Gastrocnemius medialis (tissue), 4 donors: ENCODE measurements around the gene TMEM87A.

ENCODE experiments used
- POLR2A ChIP-seq, 2 donors: fragments of 450-650 bp; IDR thresholded peaks; one replicate each; pipeline ENCODE4 v1.6.1; 2017; ENCODE audit warnings: antibody characterized with exemption in 2 of 2, mild to moderate bottlenecking in 2 of 2, moderate library complexity in 2 of 2
- TF ChIP-seq, protein P1 (sequence below), 5 experiments: fragments of 450-650 bp in 3 of 5; fragments of 200-600 bp in 2 of 5; sonication (generic) in 2 of 5; IDR thresholded peaks in 4 of 5; conservative IDR thresholded peaks in 1 of 5; 1 replicate in 4 of 5; 2 replicates in 1 of 5; pipeline ENCODE4 v1.5.1; 2016 to 2019; ENCODE audit warnings: antibody characterized with exemption in 5 of 5, mild to moderate bottlenecking in 3 of 5, moderate library complexity in 3 of 5

DNA sequence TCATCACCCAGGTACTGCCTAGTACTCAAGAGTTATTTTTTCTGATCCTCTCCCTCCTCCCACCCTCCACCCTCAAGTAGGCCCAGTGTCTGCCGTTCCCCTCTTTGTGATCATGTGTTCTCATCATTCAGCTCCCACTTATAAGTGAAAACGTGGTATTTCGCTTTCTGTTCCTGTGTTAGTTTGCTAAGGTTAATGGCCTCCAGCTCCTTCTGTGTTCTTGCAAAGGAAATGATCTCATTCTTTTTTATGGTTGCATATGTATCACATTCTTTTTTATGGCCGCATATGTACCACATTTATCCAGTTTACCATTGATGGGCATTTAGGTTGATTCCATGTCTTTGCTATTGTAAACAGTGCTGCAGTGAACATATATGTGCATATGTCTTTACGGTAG, 8.4 kb downstream of the TMEM87A start:
- TF ChIP-seq POLR2A (IDR thresholded peaks at IDR 0.05): no peak
- TF ChIP-seq, protein P1, sequence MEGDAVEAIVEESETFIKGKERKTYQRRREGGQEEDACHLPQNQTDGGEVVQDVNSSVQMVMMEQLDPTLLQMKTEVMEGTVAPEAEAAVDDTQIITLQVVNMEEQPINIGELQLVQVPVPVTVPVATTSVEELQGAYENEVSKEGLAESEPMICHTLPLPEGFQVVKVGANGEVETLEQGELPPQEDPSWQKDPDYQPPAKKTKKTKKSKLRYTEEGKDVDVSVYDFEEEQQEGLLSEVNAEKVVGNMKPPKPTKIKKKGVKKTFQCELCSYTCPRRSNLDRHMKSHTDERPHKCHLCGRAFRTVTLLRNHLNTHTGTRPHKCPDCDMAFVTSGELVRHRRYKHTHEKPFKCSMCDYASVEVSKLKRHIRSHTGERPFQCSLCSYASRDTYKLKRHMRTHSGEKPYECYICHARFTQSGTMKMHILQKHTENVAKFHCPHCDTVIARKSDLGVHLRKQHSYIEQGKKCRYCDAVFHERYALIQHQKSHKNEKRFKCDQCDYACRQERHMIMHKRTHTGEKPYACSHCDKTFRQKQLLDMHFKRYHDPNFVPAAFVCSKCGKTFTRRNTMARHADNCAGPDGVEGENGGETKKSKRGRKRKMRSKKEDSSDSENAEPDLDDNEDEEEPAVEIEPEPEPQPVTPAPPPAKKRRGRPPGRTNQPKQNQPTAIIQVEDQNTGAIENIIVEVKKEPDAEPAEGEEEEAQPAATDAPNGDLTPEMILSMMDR (IDR thresholded peaks at IDR 0.05 in 4 of 5, conservative IDR thresholded peaks at IDR 0.05 in 1 of 5): no peak
